M059J (cell line): Measurements from ENCODE around the gene ALG5. TPM values are rescaled to one million over a fixed set of nuclear protein-coding genes. Genes with fewer than 3 reads are reported as not detected.
A peak's percentile ranks its signal among the peaks of the same experiment; 100 is the strongest.

Source experiments
- DNase-seq: peaks from one replicate; pipeline ENCODE4 v3.0.0-alpha.2; 2012; ENCODE audit warnings: low read depth
- total RNA-seq: library from RNA; depleted of rRNA; stranded (reverse); fragments of >200 nt; shearing (Covaris generic); gene quantifications from 2 replicates; pipeline ENCODE4 v1.2.3, GENCODE V29; 2014

ALG5 gene
- total RNA-seq, 1 experiment from 2014 or later = 45.3 TPM

DNA sequence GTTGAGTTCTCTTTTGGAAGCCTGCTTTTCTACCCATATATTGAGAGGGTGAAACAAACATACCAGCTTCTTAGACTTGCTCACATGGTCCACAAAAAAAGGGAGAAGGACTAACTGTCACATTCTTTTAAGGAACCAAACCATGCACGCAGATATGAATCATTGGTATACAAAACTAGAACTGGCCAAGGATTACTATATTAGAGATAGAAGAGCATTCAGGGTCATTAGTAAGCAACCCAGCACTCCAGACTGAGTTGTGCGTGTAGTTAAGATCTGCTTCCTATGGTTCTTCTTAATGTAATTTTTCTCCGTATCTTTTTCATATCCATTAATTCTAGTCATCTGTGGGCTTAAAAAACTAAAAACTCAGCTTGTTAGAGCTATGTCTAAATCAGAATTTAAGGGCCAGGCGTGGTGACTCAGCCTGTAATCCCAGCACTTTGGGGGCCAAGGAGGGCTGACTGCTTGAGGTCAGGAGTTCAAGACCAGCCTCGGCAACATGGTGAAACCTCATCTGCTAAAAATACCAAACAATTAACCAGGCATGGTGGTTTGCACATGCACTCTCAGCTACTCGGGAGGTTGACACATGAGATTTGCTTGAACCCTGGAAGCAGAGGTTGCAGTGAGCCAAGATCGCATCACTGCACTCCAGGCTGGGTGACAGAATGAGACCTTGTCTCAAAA, 19.6 kb downstream of the ALG5 start:
- peak; percentile 63 for DNase-seq

DNA sequence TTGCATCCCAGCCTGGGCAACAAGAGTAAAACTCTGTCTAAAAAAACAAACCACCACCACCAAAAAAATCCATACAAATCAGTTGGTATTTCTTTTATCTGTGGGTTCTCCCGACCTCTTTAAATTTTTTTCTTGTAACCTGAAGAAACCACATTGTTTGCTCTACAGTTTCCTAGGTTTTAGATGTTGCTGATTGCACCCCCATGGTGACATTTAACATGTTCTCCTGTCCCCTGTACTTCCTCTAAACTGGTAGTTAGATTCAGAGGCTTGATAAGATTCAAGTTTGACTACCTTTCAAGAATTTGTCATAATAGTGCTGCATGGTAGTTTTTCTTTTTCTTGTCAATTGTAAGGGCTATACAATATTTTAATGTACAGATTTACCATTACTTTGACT, 24.0 kb downstream of the ALG5 start:
- peak; percentile 14 for DNase-seq

DNA sequence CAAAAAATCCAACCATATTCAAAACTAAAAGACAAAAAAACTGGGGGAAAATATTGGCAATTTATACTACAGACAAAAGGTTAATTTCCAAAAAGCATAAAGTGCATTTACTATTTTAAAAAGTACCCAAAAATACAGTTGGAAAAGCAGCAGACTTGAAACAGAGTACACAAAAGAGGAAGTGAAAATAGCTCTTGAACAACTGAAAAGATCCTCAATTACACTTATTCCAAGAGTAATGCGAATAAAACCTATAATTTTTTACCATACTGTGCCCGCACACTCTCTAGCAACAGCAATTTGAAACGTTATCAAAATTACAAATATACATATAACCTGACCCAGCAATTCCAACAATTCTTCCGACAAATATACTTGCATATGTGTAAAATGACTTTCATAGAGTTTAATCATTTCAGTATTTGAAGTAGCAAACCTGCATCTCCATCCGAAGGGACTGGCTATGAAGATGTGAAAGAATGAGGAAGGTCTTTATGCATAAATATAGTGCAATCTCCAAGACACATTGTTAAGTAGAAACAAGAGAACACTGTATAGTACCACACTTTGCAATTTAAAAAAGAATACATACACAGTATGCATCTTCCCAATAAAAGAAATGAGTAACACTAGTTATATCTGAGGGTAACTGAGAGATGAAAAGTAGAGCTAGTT, 25.4 kb downstream of the ALG5 start:
- no peak for DNase-seq

DNA sequence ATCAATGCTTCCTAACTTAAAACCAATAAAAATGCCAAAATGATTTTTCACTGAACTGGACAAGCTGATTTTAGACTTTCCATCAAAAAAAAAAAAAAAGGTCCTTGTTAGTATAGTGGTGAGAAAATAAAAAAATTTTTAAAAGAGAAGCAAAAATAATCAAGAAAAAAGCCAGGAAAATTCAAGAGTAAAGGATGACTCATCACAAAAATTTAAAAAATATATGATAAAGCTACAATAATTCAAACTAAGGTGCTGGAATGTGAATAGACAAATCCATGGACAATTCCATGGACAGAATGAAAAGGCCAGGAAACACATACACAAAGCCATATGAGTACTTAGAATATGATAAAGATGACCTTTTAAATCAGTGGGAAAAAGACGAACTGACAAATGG, 26.1 kb downstream of the ALG5 start:
- DNase-seq = no peak

DNA sequence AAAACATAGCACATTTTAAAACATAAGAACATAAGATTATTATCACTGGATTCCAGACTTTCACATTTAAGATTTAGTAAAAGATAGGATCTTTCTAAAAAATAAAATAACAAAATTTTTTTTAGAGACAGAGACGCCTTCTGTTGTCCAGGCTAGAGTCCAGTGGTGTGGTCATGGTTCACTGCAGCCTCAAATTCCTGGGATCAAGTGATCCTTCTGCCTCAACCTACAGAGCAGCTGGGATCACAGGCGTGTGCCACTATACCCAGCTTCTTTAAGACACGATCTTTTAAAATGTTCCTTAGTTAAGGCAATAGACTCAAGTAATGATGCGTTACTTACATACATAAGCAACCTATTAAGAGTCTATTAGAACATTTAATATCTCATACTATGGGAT, 32.7 kb downstream of the ALG5 start:
- DNase-seq = no peak

DNA sequence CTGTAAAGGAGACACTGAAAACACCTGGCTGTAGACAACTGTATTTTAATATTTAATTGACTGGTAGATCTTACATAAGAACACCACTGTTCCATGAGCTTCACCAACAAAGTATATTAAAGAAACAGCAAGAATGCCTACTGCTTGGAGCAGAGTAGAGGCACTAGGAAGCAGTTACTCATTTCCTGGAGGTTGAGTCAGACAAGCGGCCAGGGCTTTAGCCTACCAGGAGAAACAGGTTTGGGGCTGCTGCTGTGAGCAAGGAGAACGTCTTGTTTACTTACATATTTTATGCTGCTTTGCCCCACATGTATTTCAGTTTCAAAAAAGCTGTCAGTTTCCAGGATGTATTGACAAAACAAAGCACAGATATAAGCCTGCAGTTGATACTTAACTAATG, 33.4 kb downstream of the ALG5 start:
- DNase-seq = peak; percentile 82

DNA sequence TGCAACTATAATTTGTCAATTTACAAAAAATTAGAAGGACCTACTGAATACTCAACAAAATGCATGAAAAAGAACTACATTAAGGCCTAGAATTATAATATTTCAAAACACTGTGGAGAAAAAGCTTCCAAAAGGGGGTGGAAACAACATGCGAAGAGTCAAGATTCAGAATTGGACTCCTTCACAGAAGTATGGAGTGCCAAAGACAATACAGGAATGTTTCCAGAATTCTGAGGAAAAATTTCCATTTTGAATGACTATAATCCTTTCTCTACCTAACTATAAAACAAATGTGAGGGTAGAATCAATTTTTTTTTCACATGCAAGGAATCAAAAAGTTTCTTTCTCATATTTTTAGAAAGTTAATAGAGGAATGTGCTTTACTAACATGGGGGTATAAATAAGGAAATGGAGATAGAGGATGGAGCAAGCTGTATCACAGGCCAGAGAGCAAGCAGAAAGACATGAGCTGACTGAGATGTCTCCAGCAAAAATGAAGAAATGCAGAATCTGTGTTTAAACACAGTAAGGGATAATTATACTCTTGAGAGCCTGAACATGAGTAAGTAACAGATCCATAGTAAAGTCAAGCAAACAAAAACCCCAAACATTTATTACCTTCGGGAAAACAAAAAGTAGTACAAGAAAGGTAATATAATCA, 39.6 kb downstream of the ALG5 start:
- no peak for DNase-seq

DNA sequence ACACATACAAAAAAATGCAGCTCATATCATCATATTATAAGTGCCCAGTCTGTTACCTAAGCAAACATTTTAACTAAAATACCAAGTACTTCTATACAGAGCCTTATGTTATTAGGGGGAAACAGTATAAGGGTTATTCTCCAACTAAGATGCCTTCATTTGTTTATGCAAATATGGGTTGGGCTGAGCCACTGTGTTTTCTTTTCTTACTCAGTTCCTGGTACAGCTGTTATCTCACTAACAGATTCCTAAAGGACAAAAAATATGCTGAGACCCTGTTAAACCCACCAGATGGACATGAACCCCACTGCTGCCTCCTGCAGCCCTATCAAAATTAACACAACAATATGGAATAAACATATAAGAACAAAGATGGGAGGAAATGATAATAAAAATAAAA, 44.6 kb downstream of the ALG5 start:
- DNase-seq = no peak

DNA sequence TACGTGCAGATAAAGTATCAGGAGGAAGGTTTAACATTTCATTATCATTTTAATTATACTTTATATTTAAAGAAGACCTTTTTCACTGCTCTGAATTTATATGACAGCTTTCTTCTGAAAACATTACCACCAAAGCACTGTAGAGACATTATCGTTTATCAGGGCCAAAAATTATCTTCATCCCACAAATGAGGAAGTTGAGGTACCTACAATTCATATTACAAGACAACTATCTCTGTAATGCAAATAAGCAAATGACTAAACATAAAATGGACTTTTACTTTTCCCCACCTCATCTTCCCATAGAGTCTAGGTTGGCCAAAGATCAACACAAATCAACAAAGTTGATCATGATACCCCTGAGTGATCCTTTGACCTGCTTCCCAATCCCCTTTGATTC, 48.2 kb downstream of the ALG5 start:
- DNase-seq = no peak

DNA sequence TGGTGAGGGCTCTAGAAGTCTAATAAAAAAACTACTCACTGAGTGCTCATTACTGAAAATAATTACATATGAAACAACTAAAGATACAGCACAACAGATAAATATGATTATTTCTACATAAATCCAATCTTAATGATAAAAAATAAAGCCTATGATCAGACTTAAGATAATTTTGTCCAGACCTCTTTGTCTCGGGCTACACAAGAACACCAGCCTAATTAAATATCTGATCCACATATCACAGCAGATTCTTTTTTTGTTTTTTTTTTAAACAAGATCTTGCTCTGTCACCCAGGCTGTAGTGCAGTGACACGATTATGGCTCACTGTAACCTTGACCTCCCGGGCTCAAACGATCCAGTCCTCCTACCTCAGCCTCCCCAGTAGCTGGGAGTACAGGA, 48.8 kb downstream of the ALG5 start:
- no peak for DNase-seq

DNA sequence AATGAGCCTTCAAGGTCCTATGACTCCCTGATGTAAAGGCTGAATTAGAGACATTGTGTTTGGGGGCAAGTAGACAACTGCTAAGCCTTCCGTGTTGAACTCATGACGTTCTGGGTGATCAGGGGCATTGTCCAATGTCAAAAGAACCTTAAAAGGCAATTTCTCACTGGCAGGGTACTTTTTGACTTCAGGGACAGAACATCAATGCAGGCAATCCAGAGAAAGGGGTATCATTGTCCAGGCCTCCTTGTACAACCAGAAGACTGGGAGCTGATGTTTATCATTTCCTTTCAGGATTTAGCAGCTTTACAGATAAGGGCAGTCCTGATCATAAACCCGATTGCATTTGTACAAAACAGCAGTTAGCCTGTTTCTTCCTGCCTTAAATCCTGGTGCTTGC, 54.1 kb downstream of the ALG5 start:
- no peak for DNase-seq

DNA sequence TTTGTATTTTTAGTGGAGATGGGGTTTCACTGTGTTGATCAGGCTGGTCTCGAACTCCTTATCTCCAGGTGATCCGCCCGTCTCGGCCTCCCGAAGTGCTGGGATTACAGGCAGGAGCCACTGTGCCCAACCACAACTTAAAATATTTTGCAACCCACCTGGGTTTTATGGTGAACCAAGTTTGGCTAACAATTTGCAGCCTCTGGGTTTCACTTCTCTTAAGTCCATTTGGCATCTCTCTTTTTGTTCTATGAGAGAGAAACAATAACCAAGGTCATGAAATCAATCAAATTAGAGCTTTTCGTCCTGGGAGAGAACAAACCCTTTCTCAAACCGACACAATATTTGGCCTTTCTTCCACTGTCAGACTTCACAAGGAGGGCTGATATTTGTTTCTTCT, 73.5 kb downstream of the ALG5 start:
- no peak for DNase-seq

DNA sequence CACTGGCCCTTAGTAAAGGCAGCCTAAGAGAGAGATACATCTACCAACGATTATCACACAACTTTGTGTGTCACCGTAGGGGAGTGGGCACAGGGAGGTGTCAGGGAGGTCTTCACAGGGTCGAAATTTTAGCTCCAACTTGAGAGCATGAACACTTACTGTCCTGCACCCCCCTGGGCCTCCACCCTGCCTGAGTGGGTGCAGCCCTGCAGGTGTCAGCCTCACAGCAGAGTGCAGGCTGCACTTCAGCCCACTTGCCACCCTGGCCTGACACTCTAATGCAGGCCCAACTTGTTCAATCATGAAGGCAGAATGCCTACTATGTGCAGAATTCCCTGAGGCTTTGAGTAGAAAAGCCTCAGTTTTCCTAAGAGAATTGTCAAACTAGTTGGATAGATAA, 75.1 kb downstream of the ALG5 start:
- DNase-seq = no peak

DNA sequence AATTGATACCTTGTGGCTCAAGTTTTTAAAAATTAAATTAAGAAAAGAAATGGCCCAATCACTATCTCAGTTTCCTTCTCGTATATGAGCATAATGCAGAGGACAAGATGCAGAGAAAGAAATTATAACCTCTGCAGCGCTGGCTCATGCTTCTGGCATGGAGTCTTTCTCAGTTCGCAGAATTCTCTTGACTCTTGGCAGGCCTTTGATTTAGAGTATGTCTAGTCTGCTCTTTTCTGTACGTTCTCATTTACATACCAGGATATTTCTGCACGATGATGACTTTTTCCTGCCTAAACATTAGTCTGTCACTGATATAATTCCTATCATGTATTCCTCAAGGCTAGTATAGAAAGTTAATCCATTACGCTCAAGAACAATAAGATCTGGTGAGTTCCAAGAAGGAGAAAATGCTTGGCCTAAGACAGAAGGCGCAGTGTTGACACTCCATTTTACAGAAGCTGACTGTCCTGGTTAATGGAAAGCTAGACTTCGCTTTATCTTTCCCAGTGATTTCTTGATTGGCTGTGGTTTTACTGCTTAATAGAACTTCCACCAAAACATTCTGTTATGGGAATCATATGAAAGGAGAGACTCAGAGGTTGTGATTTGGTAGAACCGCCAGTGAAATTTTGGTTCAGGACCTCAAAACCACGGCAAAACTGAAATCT, 77.4 kb downstream of the ALG5 start:
- peak; percentile 23 for DNase-seq

DNA sequence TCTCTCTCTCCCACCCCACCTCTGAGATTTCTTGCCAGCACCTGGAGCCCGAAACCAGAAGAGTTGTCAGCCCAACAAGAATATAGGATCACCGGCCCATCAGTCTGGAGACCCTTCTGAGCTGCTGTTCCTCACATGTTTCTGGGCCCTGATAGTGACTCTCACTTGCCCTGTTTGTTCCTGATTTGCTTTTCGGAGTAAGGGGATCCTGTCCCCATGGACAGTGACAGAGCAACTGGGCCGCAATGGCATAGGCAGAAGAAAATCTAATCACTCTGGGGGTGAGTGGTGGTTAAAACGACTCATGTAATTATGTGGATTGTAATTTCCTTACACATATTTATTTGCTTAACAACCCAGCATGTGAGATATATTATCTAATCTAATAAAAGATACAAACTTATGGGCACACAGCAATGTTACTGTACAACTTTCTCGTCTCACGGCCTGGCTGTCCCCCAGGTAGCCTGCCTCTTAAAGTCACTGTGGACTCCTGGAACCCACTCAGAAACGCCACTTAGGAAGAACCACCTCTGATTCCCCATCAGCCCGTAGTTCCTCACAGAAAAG, 78.4 kb downstream of the ALG5 start:
- DNase-seq = no peak

DNA sequence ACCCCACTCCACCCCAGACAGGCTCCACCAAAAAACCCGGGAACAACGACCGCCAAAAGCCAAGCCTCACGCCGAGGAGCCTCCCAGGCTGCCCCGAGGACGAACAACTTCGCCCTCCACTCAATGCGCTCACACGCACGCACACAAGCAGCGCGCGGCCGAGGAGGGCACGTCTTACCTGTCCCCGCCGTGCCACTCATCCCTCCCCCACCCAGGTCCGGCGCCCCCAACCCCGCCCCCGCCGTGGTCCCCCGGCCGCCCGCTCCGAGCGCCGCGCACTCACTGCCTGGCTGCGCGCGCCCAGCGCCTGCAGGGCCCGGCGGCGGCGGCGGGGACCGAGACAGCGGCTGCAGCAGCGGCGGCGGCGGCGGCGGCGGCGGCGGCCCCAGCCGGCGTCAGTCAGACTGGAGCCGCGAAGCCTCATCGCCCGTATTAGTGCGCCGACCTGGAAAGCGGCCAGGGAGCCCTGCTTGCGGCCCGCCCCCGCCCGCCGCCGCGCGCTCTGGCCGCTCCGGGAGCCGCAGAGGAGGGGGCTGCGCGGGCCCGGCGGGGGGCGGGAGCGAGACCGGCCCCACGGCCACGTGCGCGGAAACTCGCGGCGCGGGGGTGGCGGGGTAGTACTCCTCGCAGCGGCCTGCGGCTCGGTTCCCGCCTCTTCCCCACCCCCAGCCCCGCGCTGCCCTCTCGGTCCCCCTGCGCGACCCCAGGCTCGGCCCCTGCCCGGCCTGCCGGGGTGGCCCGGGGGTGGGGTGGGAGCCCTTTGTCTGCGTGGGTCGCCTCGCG, 79.1 kb downstream of the ALG5 start, which contains the start of gene SMAD9:
Gene SMAD9 (minus strand): TSS at position 406 of the 783 bp plus-strand sequence. CDS start 40,549 bp downstream, outside the sequence.
- peak; percentile 50 for DNase-seq

DNA sequence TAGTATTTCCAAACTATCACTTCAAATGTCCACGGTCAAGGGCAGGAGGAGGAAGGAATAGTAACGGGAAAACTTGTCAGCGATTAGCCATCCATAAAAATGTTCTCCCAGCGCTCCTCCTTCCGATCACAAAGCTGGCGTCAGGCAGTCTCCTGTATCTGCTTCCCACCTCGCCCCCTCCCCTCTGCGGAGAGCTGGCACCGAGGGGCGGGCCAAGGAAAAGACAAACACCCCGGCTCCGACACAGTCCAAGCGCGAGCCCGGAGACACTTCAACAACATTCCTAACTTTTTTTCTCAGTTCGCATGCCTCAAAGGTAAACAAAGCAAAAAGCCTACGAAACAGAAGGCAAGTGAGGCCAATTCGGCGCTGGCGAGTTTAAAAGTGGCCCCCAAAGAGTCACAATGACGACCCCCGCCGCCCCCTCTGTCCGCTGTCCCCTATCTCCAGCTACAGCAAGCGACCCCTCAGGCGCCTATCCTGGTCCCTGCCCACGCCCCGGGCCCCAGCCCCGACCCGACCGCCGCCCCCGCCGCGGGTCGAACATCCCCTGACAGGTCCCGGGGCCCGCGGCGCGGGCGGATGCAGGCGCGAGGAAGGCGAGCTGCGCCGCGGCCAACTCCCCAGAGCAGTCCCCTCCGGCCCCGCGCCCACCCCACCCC, 79.8 kb downstream of the ALG5 start:
- peak; percentile 38 for DNase-seq

DNA sequence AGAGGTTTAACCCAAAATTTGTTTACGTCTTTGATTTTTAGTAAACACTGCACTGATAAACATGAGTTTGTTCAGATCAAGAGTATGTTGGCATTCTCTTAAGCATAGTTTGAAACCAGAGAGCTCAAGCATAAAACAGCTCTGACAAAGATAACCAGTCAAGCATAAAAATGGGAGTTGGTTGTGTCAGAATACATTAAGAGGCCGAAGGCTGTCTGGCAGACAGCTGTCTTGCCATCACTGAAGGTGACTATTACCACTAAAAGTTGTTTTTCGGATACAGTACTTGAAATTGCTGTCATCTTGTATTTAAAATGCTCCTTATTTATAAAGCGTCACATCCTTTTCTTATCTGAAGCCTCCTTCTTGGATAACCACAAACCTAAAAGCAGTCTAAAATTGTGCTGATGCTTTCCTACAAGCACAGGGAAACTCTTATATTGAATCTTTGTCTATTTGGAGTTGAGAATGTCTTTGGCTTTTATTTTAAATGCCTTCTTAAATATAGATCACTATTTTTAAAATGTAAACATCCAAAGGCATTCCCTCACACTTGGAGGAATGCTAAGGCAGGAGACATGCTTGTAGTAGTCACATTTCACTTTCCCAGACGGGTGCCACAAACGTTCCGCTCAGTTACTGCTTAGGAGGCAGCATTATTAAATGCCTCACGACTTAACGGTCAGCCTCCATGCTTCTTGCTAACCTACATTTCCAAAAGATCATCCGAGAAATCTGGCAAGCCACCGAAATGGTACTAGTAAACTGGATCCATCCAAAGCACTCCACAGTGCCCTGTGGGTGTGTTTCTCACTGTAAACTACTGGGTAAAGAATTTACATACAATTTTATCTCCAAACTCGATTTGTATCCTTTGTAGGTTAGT, 80.7 kb downstream of the ALG5 start:
- DNase-seq = peak; percentile 39

DNA sequence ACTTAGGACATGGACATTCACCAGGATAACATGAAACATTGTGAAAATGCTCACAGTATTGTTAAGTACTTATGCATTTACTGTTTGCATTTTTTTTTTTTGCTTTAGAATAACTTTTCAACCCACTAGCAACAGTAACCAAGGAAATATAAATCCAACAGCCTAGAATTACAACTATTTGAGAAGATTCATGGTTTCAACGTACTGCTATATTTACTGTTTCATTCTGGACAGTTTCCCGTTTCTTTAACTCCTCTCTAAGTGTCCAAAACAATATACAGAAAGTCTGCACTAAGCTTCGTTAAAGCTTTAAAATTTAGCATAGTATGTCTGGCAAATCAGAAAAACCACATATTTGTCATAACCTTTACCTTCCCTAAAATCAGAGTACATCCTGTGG, 81.8 kb downstream of the ALG5 start:
- DNase-seq = no peak
